B cell (primary cell): ENCODE results near the gene GIPC1. TPM values are rescaled to one million over a fixed set of nuclear protein-coding genes. Genes with fewer than 3 reads are reported as not detected.

Experiments
- ATAC-seq: fragments of 200-7000 bp; cut with Tn5 transposase; one replicate; pipeline ENCODE4 v1.10.0; 2021; ENCODE audit warnings: low read depth, mild to moderate bottlenecking, moderate number of reproducible peaks, moderate library complexity
- CTCF ChIA-PET: fragments of 350-600 bp; sonication (Branson Sonifier 250); formaldehyde crosslinking; loops from one replicate; lab custom pipeline; 2021; ENCODE audit warnings: antibody characterized with exemption, inconsistent platforms; lab: Charles Lee
- POLR2A ChIA-PET: fragments of 350-600 bp; sonication (Branson Sonifier 250); formaldehyde crosslinking; loops from one replicate; lab custom pipeline; 2021; ENCODE audit warnings: antibody characterized with exemption; lab: Charles Lee
- DNase-seq: peaks from one replicate; pipeline ENCODE4 v3.0.0; 2013
- H2AFZ ChIP-seq: 2 replicates; pipeline ENCODE4 v1.6.1; 2012; ENCODE audit warnings: mild to moderate bottlenecking, low read depth, low read length; ENCODE audit not compliant: insufficient read depth, poor library complexity, severe bottlenecking
- H3K27ac ChIP-seq, 2 donors: 1 replicate in 1 of 2; 2 replicates in 1 of 2; pipeline ENCODE4 v1.5.1; 2012 to 2013; ENCODE audit warnings: low read length in 2 of 2, mild to moderate bottlenecking in 2 of 2, moderate library complexity in 1 of 2
- H3K27me3 ChIP-seq, 4 experiments: fragments of 200-600 bp in 1 of 4; sonication (generic) in 1 of 4; replicated peaks in 1 of 4; 1 replicate in 2 of 4; 2 replicates in 2 of 4; pipeline versions ENCODE4 v1.6.1 to v1.7.0; 2013 to 2016; ENCODE audit warnings: low read length in 3 of 4, mild to moderate bottlenecking in 2 of 4, mixed read lengths in 1 of 4, moderate library complexity in 1 of 4; ENCODE audit not compliant: insufficient read depth in 4 of 4, control insufficient read depth in 3 of 4; ENCODE audit errors: control extremely low read depth in 1 of 4
- H3K36me3 ChIP-seq, 2 experiments: replicated peaks in 1 of 2; 1 replicate in 1 of 2; 2 replicates in 1 of 2; pipeline versions ENCODE4 v1.6.1 to v1.7.1; 2013; ENCODE audit warnings: low read length in 1 of 2; ENCODE audit not compliant: insufficient read depth in 2 of 2, control insufficient read depth in 1 of 2; ENCODE audit errors: control extremely low read depth in 1 of 2, extremely low read depth in 1 of 2
- H3K4me1 ChIP-seq, 2 donors: fragments of 200-600 bp in 1 of 2; sonication (generic) in 1 of 2; 1 replicate in 1 of 2; 2 replicates in 1 of 2; pipeline versions ENCODE4 v1.5.1 to v1.6.1; 2013 to 2017; ENCODE audit warnings: low read length in 2 of 2; ENCODE audit not compliant: control insufficient read depth in 2 of 2, insufficient read depth in 2 of 2
- H3K4me2 ChIP-seq: replicated peaks from 2 replicates; pipeline ENCODE3; 2012; ENCODE audit warnings: mild to moderate bottlenecking, low read depth, low read length; ENCODE audit not compliant: poor library complexity, severe bottlenecking
- H3K4me3 ChIP-seq, 5 experiments: fragments of 200-600 bp in 1 of 5; sonication (generic) in 1 of 5; 1 replicate in 3 of 5; 2 replicates in 2 of 5; pipeline versions ENCODE4 v1.5.1 to v1.7.0; 2011 to 2016; ENCODE audit warnings: low read length in 4 of 5, mild to moderate bottlenecking in 4 of 5, low read depth in 2 of 5, control low read depth in 1 of 5, moderate library complexity in 1 of 5; ENCODE audit not compliant: insufficient read depth in 1 of 5; ENCODE audit errors: control extremely low read depth in 1 of 5, extremely low read depth in 1 of 5
- H3K79me2 ChIP-seq: fragments of 200-600 bp; sonication (generic); one replicate; pipeline ENCODE4 v1.6.0; 2016; ENCODE audit warnings: low read length; ENCODE audit not compliant: control insufficient read depth, insufficient read depth
- H3K9ac ChIP-seq: fragments of 200-600 bp; sonication (generic); 2 replicates; pipeline ENCODE4 v1.6.1; 2017; ENCODE audit warnings: mild to moderate bottlenecking, low read length, moderate library complexity
- H3K9me3 ChIP-seq, 3 donors: one replicate each; pipeline versions ENCODE4 v1.6.1 to v1.7.1; 2013; ENCODE audit warnings: low read length in 2 of 3; ENCODE audit not compliant: control insufficient read depth in 2 of 3, insufficient read depth in 1 of 3; ENCODE audit errors: control extremely low read depth in 1 of 3
- H4K20me1 ChIP-seq: 2 replicates; pipeline ENCODE4 v1.6.0; 2012; ENCODE audit warnings: mild to moderate bottlenecking, low read length; ENCODE audit not compliant: insufficient read depth, control insufficient read depth, poor library complexity, severe bottlenecking
- H3K27ac Mint-ChIP-seq: one replicate; pipeline ENCODE4 v1.8.0; 2021; ENCODE audit warnings: mixed read lengths
- H3K27me3 Mint-ChIP-seq: one replicate; pipeline ENCODE4 v1.8.0; 2021; ENCODE audit warnings: mixed read lengths
- H3K4me1 Mint-ChIP-seq: one replicate; pipeline ENCODE4 v1.8.0; 2021; ENCODE audit warnings: mixed read lengths
- H3K4me3 Mint-ChIP-seq: one replicate; pipeline ENCODE4 v1.8.0; 2021; ENCODE audit warnings: mixed read lengths
- H3K9me3 Mint-ChIP-seq: one replicate; pipeline ENCODE4 v1.8.0; 2022; ENCODE audit warnings: mixed read lengths; ENCODE audit not compliant: insufficient read depth
- CTCF ChIP-seq: fragments of 200-600 bp; IDR thresholded peaks from one replicate; pipeline ENCODE4 v1.8.0; 2022; ENCODE audit warnings: antibody characterized with exemption, mild to moderate bottlenecking
- EZH2 ChIP-seq: IDR thresholded peaks from 2 replicates; pipeline ENCODE4 v1.6.1; 2012; ENCODE audit warnings: borderline replicate concordance, low read depth, mild to moderate bottlenecking, moderate library complexity, low read length; ENCODE audit not compliant: insufficient read depth, poor library complexity, severe bottlenecking
- WGBS: methylation state at CpG from one replicate; pipeline ENCODE4 v1.1.5; 2013; ENCODE audit warnings: missing lambda C conversion rate; ENCODE audit not compliant: insufficient coverage; 5-methylcytosine and 5-hydroxymethylcytosine counted together
- intact Hi-C: fragments of 100-400 bp; cut with micrococcal nuclease; formaldehyde crosslinking; loops from one replicate; pipeline ENCODE4 v1.10.0; 2022
- polyA plus RNA-seq: library from polyadenylated mRNA; depleted of rRNA; stranded (reverse); fragments of >200 nt; gene quantifications from 2 replicates; pipeline ENCODE4 v1.2.3, GENCODE V29; 2012
- total RNA-seq, 2 donors: library from RNA; stranded (reverse); fragments of 120-200 nt in 1 of 2; gene quantifications; 1 replicate in 1 of 2; 2 replicates in 1 of 2; pipeline versions ENCODE4 v1.2.3 to v1.2.4, GENCODE V29; 2013 to 2022

Gene GIPC1
- total and polyA plus RNA-seq, 2 donors (not counting 1 experiment from before 2014, with no cell fraction given) = 11.3 to 12.0 TPM

- intact Hi-C loops = no loop called here
- Histone ChIP-seq H3K4me1 (peaks cover 14 to 15% of the 10 kb centered on the region in 2 donors), H2AFZ (no peak overlapping the region), H3K9ac (no peak overlapping the region), H3K36me3 (no peaks in the 10 kb centered on the region), H3K4me2 (no peak overlapping the region), H4K20me1 (no peaks in the 10 kb centered on the region), H3K27ac (no peak overlapping the region), H3K79me2 (no peaks in the 10 kb centered on the region), H3K27me3 (peaks cover 0 to 14% (median 7%) of the 10 kb centered on the region in 4 experiments), H3K9me3 (no peaks in the 10 kb centered on the region), H3K4me3 (no peak overlapping the region)
- H3K4me3 Mint-ChIP-seq = no peak overlapping the region
- ChIA-PET POLR2A (interaction anchor here (0.9 kb wide), 1 partner anchor 343 kb away, joined by 3 read pairs; the partner anchor contains the start of gene ASF1B), CTCF (interaction anchor here (0.6 to 3.0 kb wide), 21 partner anchors 8 to 1182 kb away, joined by 3 to 15 read pairs (median 4); partner anchors contain the start of genes ASF1B and GIPC1)
- H3K27ac Mint-ChIP-seq = no peak overlapping the region
- 68% methylated on average over 4 of the region's 14 CpGs for WGBS
- peak; percentile 22 for DNase-seq
- ATAC-seq = no peak
- H3K4me1 Mint-ChIP-seq = peaks cover 13% of the 10 kb centered on the region
- no peaks in the 10 kb centered on the region for H3K9me3 Mint-ChIP-seq
- peaks cover 18% of the 10 kb centered on the region for H3K27me3 Mint-ChIP-seq
- TF ChIP-seq EZH2 (no peak), CTCF (no peak)
Measured at GRCh38 chr19:14479309-14479974, 16.5 kb downstream of the GIPC1 start.

DNA sequence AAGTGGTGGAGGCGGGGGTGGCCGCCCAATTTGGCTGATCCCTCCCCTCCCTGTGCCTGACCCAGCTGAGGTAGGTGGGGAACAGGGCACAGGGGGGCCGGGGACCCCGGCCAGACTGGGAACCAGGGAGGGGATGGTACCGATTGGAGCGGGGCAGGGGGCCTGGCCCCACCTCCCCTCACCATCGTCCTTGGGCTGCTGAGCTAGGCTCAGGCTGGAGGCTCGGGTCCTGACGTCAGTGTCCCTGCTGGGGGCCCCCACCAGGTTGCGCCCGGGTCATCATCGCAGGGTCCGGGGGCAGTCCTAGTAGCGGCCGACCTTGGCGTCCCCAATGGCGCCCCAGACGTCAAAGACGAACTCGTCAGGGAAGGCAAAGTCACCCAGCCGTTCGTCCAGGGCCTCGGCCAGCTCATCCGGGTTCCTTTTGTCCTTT is 17.8 kb downstream of the GIPC1 start:
- Histone ChIP-seq H3K27ac (no peak overlapping the region), H3K79me2 (no peaks in the 10 kb centered on the region), H3K36me3 (no peaks in the 10 kb centered on the region), H2AFZ (no peak overlapping the region), H3K9ac (no peak overlapping the region), H3K4me1 (peaks cover 17 to 19% of the 10 kb centered on the region in 2 donors), H3K27me3 (peaks cover 0 to 19% (median 10%) of the 10 kb centered on the region in 4 experiments), H4K20me1 (no peaks in the 10 kb centered on the region), H3K4me3 (no peak overlapping the region), H3K9me3 (no peaks in the 10 kb centered on the region), H3K4me2 (no peak overlapping the region)
- H3K27ac Mint-ChIP-seq = no peak overlapping the region
- H3K4me3 Mint-ChIP-seq = no peak overlapping the region
- intact Hi-C loops = no loop called here
- ATAC-seq = no peak
- H3K4me1 Mint-ChIP-seq = peaks cover 17% of the 10 kb centered on the region
- no peak for TF ChIP-seq CTCF
- no peak for TF ChIP-seq EZH2
- peaks cover 22% of the 10 kb centered on the region for H3K27me3 Mint-ChIP-seq
- no peak for DNase-seq
- ChIA-PET CTCF (interaction anchor here (0.6 to 3.0 kb wide), 6 partner anchors 9 to 842 kb away, joined by 3 to 13 read pairs (median 4); partner anchors contain the start of gene ASF1B), POLR2A (interaction anchor here (0.6 kb wide), 1 partner anchor 21 kb away, joined by 7 read pairs; no protein-coding TSS in a partner anchor)
- H3K9me3 Mint-ChIP-seq = no peaks in the 10 kb centered on the region
- WGBS = 96% methylated on average over 21 of the region's 24 CpGs
